HCT116 (cell line): Measurements from ENCODE around the gene FAM204A. TPM values are rescaled to one million over a fixed set of nuclear protein-coding genes. Genes with fewer than 3 reads are reported as not detected.

Experiments
- ATAC-seq: fragments of 200-7000 bp; cut with Tn5 transposase; 2 replicates; pipeline ENCODE4 v1.9.1; 2020; ENCODE audit warnings: mild to moderate bottlenecking, moderate library complexity
- BruUV-seq: library from RNA; stranded (reverse); fragments of 400-500 nt; replicated peaks from 2 replicates; lab custom pipeline; 2021; lab: Mats Ljungman, UMichigan
- CTCF ChIA-PET: fragments of 300-600 bp; sonication (Branson Sonifier 250); formaldehyde crosslinking; loops from one replicate; lab custom pipeline; 2021; ENCODE audit warnings: antibody characterized with exemption; lab: Charles Lee
- POLR2A ChIA-PET: fragments of 300-600, 350-600 bp; sonication (Branson Sonifier 250); formaldehyde crosslinking; loops from one replicate; lab custom pipeline; 2021; ENCODE audit warnings: antibody characterized with exemption; lab: Charles Lee
- RAD21 ChIA-PET, 2 experiments: fragments of 300-600 bp; sonication (Branson Sonifier 250); formaldehyde crosslinking; loops; one replicate each; lab custom pipeline; 2023; ENCODE audit warnings: low total read pairs in 2 of 2; ENCODE audit not compliant: uncharacterized antibody in 2 of 2, unreplicated experiment in 2 of 2, low non-redundant PET in 1 of 2; lab: Charles Lee
- DNase-seq: peaks from one replicate; pipeline ENCODE4 v3.0.0-alpha.2; 2010; ENCODE audit warnings: low read depth, low spot score
- H2AFZ ChIP-seq: fragments of 200-600 bp; shearing (Covaris generic), sonication (generic); 2 replicates; pipeline ENCODE4 v1.6.1; 2017; ENCODE audit warnings: low read depth, mixed run types, mixed read lengths, antibody characterized with exemption, low read length; ENCODE audit not compliant: poor library complexity, severe bottlenecking
- H3K27ac ChIP-seq: 2 replicates; pipeline ENCODE4 v1.5.1; 2012; ENCODE audit warnings: low read depth, low read length
- H3K27me3 ChIP-seq: fragments of 200-600 bp; sonication (generic); 2 replicates; pipeline ENCODE4 v1.6.1; 2016; ENCODE audit warnings: mixed run types, low read length, mixed read lengths; ENCODE audit not compliant: insufficient read depth
- H3K36me3 ChIP-seq, 2 experiments: fragments of 200-500 bp in 1 of 2; fragments of 200-600 bp in 1 of 2; sonication (Bioruptor generic) in 1 of 2; sonication (generic) in 1 of 2; 2 replicates each; pipeline versions ENCODE4 v1.5.1 to v1.6.1; 2014 to 2016; ENCODE audit warnings: low read length in 2 of 2, inconsistent platforms in 1 of 2, mixed read lengths in 1 of 2, mixed run types in 1 of 2; ENCODE audit not compliant: insufficient read depth in 2 of 2, control insufficient read depth in 1 of 2
- H3K4me1 ChIP-seq, 2 experiments: fragments of 200-600 bp in 1 of 2; sonication (generic) in 1 of 2; 2 replicates each; pipeline versions ENCODE4 v1.5.1 to v1.6.1; 2012 to 2017; ENCODE audit warnings: low read length in 2 of 2, inconsistent platforms in 1 of 2, mild to moderate bottlenecking in 1 of 2, mixed read lengths in 1 of 2, mixed run types in 1 of 2, moderate library complexity in 1 of 2; ENCODE audit not compliant: insufficient read depth in 2 of 2, control insufficient read depth in 1 of 2
- H3K4me2 ChIP-seq: fragments of 200-600 bp; sonication (generic); 2 replicates; pipeline ENCODE4 v1.6.1; 2017; ENCODE audit warnings: mixed run types, low read length, mixed read lengths
- H3K4me3 ChIP-seq, 2 experiments: fragments of 200-600 bp in 1 of 2; sonication (generic) in 1 of 2; replicated peaks in 1 of 2; 2 replicates each; pipeline ENCODE4 v1.5.1; 2011 to 2016; ENCODE audit warnings: low read length in 2 of 2, control low read depth in 1 of 2, low read depth in 1 of 2, mild to moderate bottlenecking in 1 of 2, mixed read lengths in 1 of 2, mixed run types in 1 of 2
- H3K79me2 ChIP-seq: fragments of 200-600 bp; sonication (generic); 2 replicates; pipeline ENCODE4 v1.6.1; 2017; ENCODE audit warnings: mild to moderate bottlenecking, mixed run types, low read length, moderate library complexity, mixed read lengths; ENCODE audit not compliant: insufficient read depth
- H3K9ac ChIP-seq: fragments of 200-600 bp; sonication (generic); 2 replicates; pipeline ENCODE4 v1.6.1; 2016; ENCODE audit warnings: low read length, mixed read lengths
- H3K9me2 ChIP-seq: fragments of 200-600 bp; sonication (generic), shearing (Covaris generic); 2 replicates; pipeline ENCODE4 v1.6.1; 2017; ENCODE audit warnings: mixed run types, mild to moderate bottlenecking, moderate library complexity; ENCODE audit not compliant: insufficient read depth
- H3K9me3 ChIP-seq, 2 experiments: fragments of 200-500 bp in 1 of 2; fragments of 200-600 bp in 1 of 2; sonication (Bioruptor generic) in 1 of 2; sonication (generic) in 1 of 2; 2 replicates each; pipeline ENCODE4 v1.6.1; 2014 to 2017; ENCODE audit warnings: low read length in 2 of 2, mixed read lengths in 2 of 2, inconsistent platforms in 1 of 2, low read depth in 1 of 2, mild to moderate bottlenecking in 1 of 2, mixed run types in 1 of 2, moderate library complexity in 1 of 2; ENCODE audit not compliant: control insufficient read depth in 1 of 2, insufficient read depth in 1 of 2
- H4K20me1 ChIP-seq: fragments of 200-600 bp; sonication (generic), shearing (Covaris generic); 2 replicates; pipeline ENCODE4 v1.6.1; 2017; ENCODE audit warnings: mixed run types, mild to moderate bottlenecking, moderate library complexity; ENCODE audit not compliant: insufficient read depth
- CBX3 ChIP-seq: IDR thresholded peaks from 2 replicates; pipeline ENCODE4 v1.6.1; 2012; ENCODE audit warnings: low read depth
- EGR1 ChIP-seq: IDR thresholded peaks from 2 replicates; pipeline ENCODE4 v1.6.1; 2012; ENCODE audit warnings: low read depth
- FOSL1 ChIP-seq: IDR thresholded peaks from 2 replicates; pipeline ENCODE4 v1.6.1; 2012; ENCODE audit warnings: low read depth
- POLR2AphosphoS5 ChIP-seq: IDR thresholded peaks from 2 replicates; pipeline ENCODE4 v1.6.1; 2011; ENCODE audit warnings: mild to moderate bottlenecking, low read depth, low read length, moderate library complexity
- SIN3A ChIP-seq: IDR thresholded peaks from 2 replicates; pipeline ENCODE4 v1.6.1; 2012; ENCODE audit warnings: low read depth
- SP1 ChIP-seq: IDR thresholded peaks from 2 replicates; pipeline ENCODE4 v1.6.1; 2012; ENCODE audit warnings: low read depth
- SRF ChIP-seq: IDR thresholded peaks from 2 replicates; pipeline ENCODE4 v1.6.1; 2012; ENCODE audit warnings: low read depth
- YY1 ChIP-seq: IDR thresholded peaks from 2 replicates; pipeline ENCODE4 v1.6.1; 2011; ENCODE audit warnings: low read length, low read depth, moderate library complexity, mild to moderate bottlenecking; ENCODE audit not compliant: insufficient replicate concordance; ENCODE audit errors: extremely low read depth
- ZNF274 ChIP-seq: fragments of 200-500 bp; sonication (Bioruptor generic); IDR thresholded peaks from 2 replicates; pipeline ENCODE4 v1.6.1; 2014; ENCODE audit warnings: mild to moderate bottlenecking, low read depth, low read length, inconsistent platforms
- intact Hi-C: fragments of 100-400 bp; cut with micrococcal nuclease; formaldehyde crosslinking; loops from 2 replicates; pipeline ENCODE4 v1.10.0; 2022
- total RNA-seq: library from RNA; stranded (reverse); gene quantifications from one replicate; pipeline ENCODE4 v1.2.1, GENCODE V29; 2021; ENCODE audit not compliant: unreplicated experiment
- TF ChIP-seq, protein P1 (sequence below): IDR thresholded peaks from 2 replicates; pipeline ENCODE4 v1.6.1; 2011; ENCODE audit warnings: mild to moderate bottlenecking, low read length, moderate library complexity; ENCODE audit not compliant: insufficient replicate concordance; ENCODE audit errors: extremely low read depth
- TF ChIP-seq, protein P2 (sequence below): IDR thresholded peaks from 2 replicates; pipeline ENCODE4 v1.6.1; 2012; ENCODE audit warnings: low read depth

Gene FAM204A
- total RNA-seq, 1 experiment from 2014 or later = 79.5 TPM

DNA sequence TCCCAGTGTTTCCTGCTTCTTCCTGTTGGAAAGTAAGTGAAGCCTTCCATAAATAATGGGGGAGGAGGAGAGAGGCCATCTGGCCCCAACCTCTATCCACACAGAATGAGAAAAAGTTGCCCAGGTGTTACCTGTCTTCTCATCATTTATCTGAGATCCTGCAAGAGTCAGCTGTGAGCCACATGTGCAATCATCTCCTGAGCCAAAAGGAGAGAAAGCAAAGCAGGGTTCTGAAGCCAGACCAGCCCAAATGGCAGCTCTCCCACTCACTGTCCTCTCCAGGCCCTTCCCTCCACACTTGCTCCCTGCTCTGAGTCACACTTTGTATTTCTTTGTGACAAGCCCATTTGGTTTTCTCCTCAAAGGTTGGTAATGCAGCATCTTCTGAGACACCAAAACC lies 65.9 kb downstream of the FAM204A start:
- ChIA-PET RAD21 (no interaction called here), CTCF (no interaction called here), POLR2A (no interaction called here)
- DNase-seq (no peak), ATAC-seq (no peak)
- Histone ChIP-seq H3K4me1 (peaks cover 0 to 8% of the 10 kb centered on the region in 2 experiments; a peak in 2 of 4 replicates), H2AFZ (no peak overlapping the region), H3K9me2 (no peaks in the 10 kb centered on the region), H3K4me3 (no peak overlapping the region), H3K9me3 (peaks cover 6 to 9% of the 10 kb centered on the region in 2 experiments; a peak in 2 of 4 replicates), H4K20me1 (no peaks in the 10 kb centered on the region), H3K9ac (no peak overlapping the region), H3K4me2 (no peak overlapping the region), H3K36me3 (no peaks in the 10 kb centered on the region), H3K27ac (no peak overlapping the region), H3K79me2 (no peaks in the 10 kb centered on the region), H3K27me3 (peaks cover 19% of the 10 kb centered on the region)
- BruUV-seq = no TSS peak
- intact Hi-C loops = no loop called here
- TF ChIP-seq SP1 (no peak), EGR1 (no peak), ZNF274 (no peak), CBX3 (no peak), FOSL1 (no peak), SIN3A (no peak), SRF (no peak), POLR2AphosphoS5 (no peak), YY1 (no peak)
- TF ChIP-seq, protein P1, sequence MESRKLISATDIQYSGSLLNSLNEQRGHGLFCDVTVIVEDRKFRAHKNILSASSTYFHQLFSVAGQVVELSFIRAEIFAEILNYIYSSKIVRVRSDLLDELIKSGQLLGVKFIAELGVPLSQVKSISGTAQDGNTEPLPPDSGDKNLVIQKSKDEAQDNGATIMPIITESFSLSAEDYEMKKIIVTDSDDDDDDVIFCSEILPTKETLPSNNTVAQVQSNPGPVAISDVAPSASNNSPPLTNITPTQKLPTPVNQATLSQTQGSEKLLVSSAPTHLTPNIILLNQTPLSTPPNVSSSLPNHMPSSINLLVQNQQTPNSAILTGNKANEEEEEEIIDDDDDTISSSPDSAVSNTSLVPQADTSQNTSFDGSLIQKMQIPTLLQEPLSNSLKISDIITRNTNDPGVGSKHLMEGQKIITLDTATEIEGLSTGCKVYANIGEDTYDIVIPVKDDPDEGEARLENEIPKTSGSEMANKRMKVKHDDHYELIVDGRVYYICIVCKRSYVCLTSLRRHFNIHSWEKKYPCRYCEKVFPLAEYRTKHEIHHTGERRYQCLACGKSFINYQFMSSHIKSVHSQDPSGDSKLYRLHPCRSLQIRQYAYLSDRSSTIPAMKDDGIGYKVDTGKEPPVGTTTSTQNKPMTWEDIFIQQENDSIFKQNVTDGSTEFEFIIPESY = no peak
- TF ChIP-seq, protein P2, sequence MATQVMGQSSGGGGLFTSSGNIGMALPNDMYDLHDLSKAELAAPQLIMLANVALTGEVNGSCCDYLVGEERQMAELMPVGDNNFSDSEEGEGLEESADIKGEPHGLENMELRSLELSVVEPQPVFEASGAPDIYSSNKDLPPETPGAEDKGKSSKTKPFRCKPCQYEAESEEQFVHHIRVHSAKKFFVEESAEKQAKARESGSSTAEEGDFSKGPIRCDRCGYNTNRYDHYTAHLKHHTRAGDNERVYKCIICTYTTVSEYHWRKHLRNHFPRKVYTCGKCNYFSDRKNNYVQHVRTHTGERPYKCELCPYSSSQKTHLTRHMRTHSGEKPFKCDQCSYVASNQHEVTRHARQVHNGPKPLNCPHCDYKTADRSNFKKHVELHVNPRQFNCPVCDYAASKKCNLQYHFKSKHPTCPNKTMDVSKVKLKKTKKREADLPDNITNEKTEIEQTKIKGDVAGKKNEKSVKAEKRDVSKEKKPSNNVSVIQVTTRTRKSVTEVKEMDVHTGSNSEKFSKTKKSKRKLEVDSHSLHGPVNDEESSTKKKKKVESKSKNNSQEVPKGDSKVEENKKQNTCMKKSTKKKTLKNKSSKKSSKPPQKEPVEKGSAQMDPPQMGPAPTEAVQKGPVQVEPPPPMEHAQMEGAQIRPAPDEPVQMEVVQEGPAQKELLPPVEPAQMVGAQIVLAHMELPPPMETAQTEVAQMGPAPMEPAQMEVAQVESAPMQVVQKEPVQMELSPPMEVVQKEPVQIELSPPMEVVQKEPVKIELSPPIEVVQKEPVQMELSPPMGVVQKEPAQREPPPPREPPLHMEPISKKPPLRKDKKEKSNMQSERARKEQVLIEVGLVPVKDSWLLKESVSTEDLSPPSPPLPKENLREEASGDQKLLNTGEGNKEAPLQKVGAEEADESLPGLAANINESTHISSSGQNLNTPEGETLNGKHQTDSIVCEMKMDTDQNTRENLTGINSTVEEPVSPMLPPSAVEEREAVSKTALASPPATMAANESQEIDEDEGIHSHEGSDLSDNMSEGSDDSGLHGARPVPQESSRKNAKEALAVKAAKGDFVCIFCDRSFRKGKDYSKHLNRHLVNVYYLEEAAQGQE = no peak
